Cardiac muscle cell (in vitro differentiated cells and primary cell): ENCODE measurements around the gene PES1. TPM values are rescaled to one million over a fixed set of nuclear protein-coding genes. Genes with fewer than 3 reads are reported as not detected.

Experiments used
- DNase-seq, 2 donors: peaks; one replicate each; pipeline versions ENCODE4 v3.0.0 to v3.0.0-alpha.2; 2010 to 2017; ENCODE audit warnings: low read depth in 1 of 2, low spot score in 1 of 2
- H3K27ac ChIP-seq: fragments of 200-600 bp; sonication (generic); 2 replicates; pipeline ENCODE4 v1.5.1; 2016
- H3K27me3 ChIP-seq: fragments of 200-600 bp; sonication (generic); 2 replicates; pipeline ENCODE4 v1.6.0; 2016; ENCODE audit warnings: control low read depth
- H3K36me3 ChIP-seq: fragments of 200-600 bp; sonication (generic); 2 replicates; pipeline ENCODE4 v1.5.1; 2016; ENCODE audit warnings: control low read depth
- H3K4me1 ChIP-seq: fragments of 200-600 bp; sonication (generic); 2 replicates; pipeline ENCODE4 v1.8.1; 2017; ENCODE audit warnings: low read depth, mild to moderate bottlenecking, mixed run types
- H3K4me3 ChIP-seq: fragments of 200-600 bp; sonication (generic); 2 replicates; pipeline ENCODE4 v1.5.1; 2016; ENCODE audit warnings: mild to moderate bottlenecking
- H3K9me3 ChIP-seq: fragments of 200-600 bp; sonication (generic); 2 replicates; pipeline ENCODE4 v1.5.1; 2017; ENCODE audit warnings: low read depth, mild to moderate bottlenecking, control low read depth
- polyA plus RNA-seq: library from polyadenylated mRNA; unstranded; fragments of >200 nt; fragmentation: Nextera tagmentation; extraction: Ambion mirVana; gene quantifications from 2 replicates; pipeline ENCODE4 v1.2.1, GENCODE V29; 2016
- total RNA-seq: library from RNA; depleted of rRNA; stranded (reverse); fragments of >200 nt; gene quantifications from 2 replicates; pipeline ENCODE4 v1.2.3, GENCODE V29; 2016
- TF ChIP-seq, protein P1 (sequence below): IDR thresholded peaks from 2 replicates; pipeline ENCODE4 v1.5.1; 2012; ENCODE audit warnings: low read depth, mild to moderate bottlenecking, low read length

The PES1 gene
- total RNA-seq (49.1 and 56.3 TPM in 2 replicates), polyA plus RNA-seq (52.5 and 57.7 TPM in 2 replicates)

- no peaks in the 10 kb centered on the region for H3K9me3 ChIP-seq
- H3K4me1 ChIP-seq, result peaks cover 7% of the 10 kb centered on the region
- peaks cover 18% of the 10 kb centered on the region for H3K27me3 ChIP-seq
- DNase-seq, result peak; percentile 100
- TF ChIP-seq, protein P1, sequence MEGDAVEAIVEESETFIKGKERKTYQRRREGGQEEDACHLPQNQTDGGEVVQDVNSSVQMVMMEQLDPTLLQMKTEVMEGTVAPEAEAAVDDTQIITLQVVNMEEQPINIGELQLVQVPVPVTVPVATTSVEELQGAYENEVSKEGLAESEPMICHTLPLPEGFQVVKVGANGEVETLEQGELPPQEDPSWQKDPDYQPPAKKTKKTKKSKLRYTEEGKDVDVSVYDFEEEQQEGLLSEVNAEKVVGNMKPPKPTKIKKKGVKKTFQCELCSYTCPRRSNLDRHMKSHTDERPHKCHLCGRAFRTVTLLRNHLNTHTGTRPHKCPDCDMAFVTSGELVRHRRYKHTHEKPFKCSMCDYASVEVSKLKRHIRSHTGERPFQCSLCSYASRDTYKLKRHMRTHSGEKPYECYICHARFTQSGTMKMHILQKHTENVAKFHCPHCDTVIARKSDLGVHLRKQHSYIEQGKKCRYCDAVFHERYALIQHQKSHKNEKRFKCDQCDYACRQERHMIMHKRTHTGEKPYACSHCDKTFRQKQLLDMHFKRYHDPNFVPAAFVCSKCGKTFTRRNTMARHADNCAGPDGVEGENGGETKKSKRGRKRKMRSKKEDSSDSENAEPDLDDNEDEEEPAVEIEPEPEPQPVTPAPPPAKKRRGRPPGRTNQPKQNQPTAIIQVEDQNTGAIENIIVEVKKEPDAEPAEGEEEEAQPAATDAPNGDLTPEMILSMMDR, result no peak
- H3K4me3 ChIP-seq, result peak within 1 kb of the TSS; percentile 62
- H3K27ac ChIP-seq, result peak within 1 kb of the TSS; percentile 92
- peaks cover 17% of the 10 kb centered on the region for H3K36me3 ChIP-seq
Measured at GRCh38 chr22:30591588-30592359, at the start of gene PES1. Gene PES1, minus strand, starts transcription at chr22:30591910. Its CDS starts 77 bp downstream, at chr22:30591833.

- Histone ChIP-seq H3K27me3 (no peaks in the 10 kb centered on the region), H3K4me1 (peaks cover 10% of the 10 kb centered on the region), H3K9me3 (no peaks in the 10 kb centered on the region), H3K27ac (peak overlapping the region; percentile 1), H3K4me3 (no peak overlapping the region), H3K36me3 (no peaks in the 10 kb centered on the region)
- DNase-seq, result peak in 1 of 2 donors; percentile 25
- TF ChIP-seq, protein P1, result no peak
Measured at GRCh38 chr22:30640839-30641430, 49.2 kb upstream of the PES1 start.

- Histone ChIP-seq H3K36me3 (no peaks in the 10 kb centered on the region), H3K4me1 (peaks cover 10% of the 10 kb centered on the region), H3K27ac (peak overlapping the region; percentile 1), H3K9me3 (no peaks in the 10 kb centered on the region), H3K4me3 (no peak overlapping the region), H3K27me3 (no peaks in the 10 kb centered on the region)
- no peak for DNase-seq
- TF ChIP-seq, protein P1, result no peak
Measured at GRCh38 chr22:30640361-30640760, 48.7 kb upstream of the PES1 start.

DNA sequence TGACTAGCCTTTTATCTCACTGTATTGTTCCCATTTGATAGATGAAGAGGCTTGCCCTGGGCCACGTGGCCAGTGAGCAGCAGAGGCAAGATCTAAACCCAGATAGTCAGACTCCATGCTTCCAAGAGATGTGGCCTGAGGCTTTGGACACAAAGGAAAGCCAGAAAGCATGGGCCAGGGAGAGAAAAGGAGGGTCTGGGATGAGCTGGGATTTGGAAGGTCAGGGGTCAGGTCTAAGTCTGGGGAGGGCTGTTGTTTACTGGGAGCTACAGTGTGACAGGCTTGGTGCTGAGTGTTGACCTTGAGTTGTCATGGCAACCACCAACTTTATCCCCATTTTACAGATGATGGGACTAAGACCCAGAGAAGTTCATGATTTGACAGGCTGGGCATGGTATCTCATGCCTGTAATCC lies 46.0 kb upstream of the PES1 start:
- no peak overlapping the region for H3K27ac ChIP-seq
- H3K36me3 ChIP-seq, result no peaks in the 10 kb centered on the region
- TF ChIP-seq, protein P1, result no peak
- H3K4me3 ChIP-seq, result no peak overlapping the region
- H3K27me3 ChIP-seq, result no peaks in the 10 kb centered on the region
- DNase-seq, result no peak
- no peaks in the 10 kb centered on the region for H3K9me3 ChIP-seq
- peaks cover 10% of the 10 kb centered on the region for H3K4me1 ChIP-seq

- peak overlapping the region; percentile 36 for H3K4me3 ChIP-seq
Measured at GRCh38 chr22:30636226-30637077, 44.7 kb upstream of the PES1 start.

More at GRCh38 chr22:30636226-30637077, 44.7 kb upstream of the PES1 start:
- Histone ChIP-seq H3K4me1 (peaks cover 10% of the 10 kb centered on the region), H3K27ac (no peak overlapping the region), H3K36me3 (no peaks in the 10 kb centered on the region), H3K9me3 (no peaks in the 10 kb centered on the region), H3K27me3 (no peaks in the 10 kb centered on the region)
- TF ChIP-seq, protein P1, result no peak
- DNase-seq, result no peak
